DND-41 (cell line): ENCODE measurements around the gene ADGRG6.

Experiments used
- ATAC-seq: fragments of 200-7000 bp; cut with Tn5 transposase; 3 replicates; pipeline ENCODE4 v1.9.1; 2021; ENCODE audit warnings: low read depth; ENCODE audit not compliant: insufficient read depth
- DNase-seq: peaks from one replicate; pipeline ENCODE4 v3.0.0-alpha.2; 2020
- H2AFZ ChIP-seq: 2 replicates; pipeline ENCODE4 v1.6.0; 2012; ENCODE audit warnings: low read depth, low read length
- H3K27ac ChIP-seq: 2 replicates; pipeline ENCODE4 v1.5.1; 2012; ENCODE audit warnings: low read length, inconsistent platforms
- H3K27me3 ChIP-seq: fragments of 200-600 bp; sonication (generic); 2 replicates; pipeline ENCODE4 v1.6.0; 2012; ENCODE audit warnings: low read length, mild to moderate bottlenecking, inconsistent platforms; ENCODE audit not compliant: insufficient read depth, poor library complexity
- H3K36me3 ChIP-seq: 2 replicates; pipeline ENCODE4 v1.5.1; 2012; ENCODE audit warnings: low read length, inconsistent platforms; ENCODE audit not compliant: insufficient read depth
- H3K4me1 ChIP-seq: 2 replicates; pipeline ENCODE4 v1.5.1; 2012; ENCODE audit warnings: mild to moderate bottlenecking, low read length; ENCODE audit not compliant: insufficient read depth
- H3K4me2 ChIP-seq: 2 replicates; pipeline ENCODE4 v1.6.0; 2012; ENCODE audit warnings: mild to moderate bottlenecking, moderate library complexity, low read length, inconsistent platforms; ENCODE audit not compliant: insufficient read depth
- H3K4me3 ChIP-seq, 2 experiments: fragments of 200-600 bp in 1 of 2; shearing (Covaris generic) in 1 of 2; 2 replicates each; pipeline ENCODE4 v1.5.1; 2012 to 2016; ENCODE audit warnings: inconsistent platforms in 2 of 2, low read length in 2 of 2, mild to moderate bottlenecking in 2 of 2, low read depth in 1 of 2, moderate library complexity in 1 of 2
- H3K79me2 ChIP-seq: 2 replicates; pipeline ENCODE4 v1.6.0; 2012; ENCODE audit warnings: low read length, inconsistent platforms; ENCODE audit not compliant: insufficient read depth
- H3K9ac ChIP-seq: 2 replicates; pipeline ENCODE4 v1.6.0; 2012; ENCODE audit warnings: low read depth, mild to moderate bottlenecking, inconsistent platforms, low read length, moderate library complexity
- H3K9me3 ChIP-seq: 2 replicates; pipeline ENCODE4 v1.5.1; 2012; ENCODE audit warnings: low read length, moderate library complexity, mild to moderate bottlenecking, inconsistent platforms; ENCODE audit not compliant: insufficient read depth, severe bottlenecking
- H4K20me1 ChIP-seq: 2 replicates; pipeline ENCODE4 v1.6.0; 2012; ENCODE audit warnings: low read length; ENCODE audit not compliant: insufficient read depth
- EZH2 ChIP-seq: IDR thresholded peaks from 3 replicates; pipeline ENCODE4 v1.6.1; 2012; ENCODE audit warnings: borderline replicate concordance, low read depth, mild to moderate bottlenecking, moderate library complexity, low read length, inconsistent platforms; ENCODE audit not compliant: severe bottlenecking
- TF ChIP-seq, protein P1 (sequence below): IDR thresholded peaks from 2 replicates; pipeline ENCODE4 v1.5.1; 2012; ENCODE audit warnings: borderline replicate concordance, low read length, moderate library complexity, mild to moderate bottlenecking; ENCODE audit not compliant: poor library complexity, severe bottlenecking; ENCODE audit errors: extremely low read depth

ADGRG6 gene

DNA sequence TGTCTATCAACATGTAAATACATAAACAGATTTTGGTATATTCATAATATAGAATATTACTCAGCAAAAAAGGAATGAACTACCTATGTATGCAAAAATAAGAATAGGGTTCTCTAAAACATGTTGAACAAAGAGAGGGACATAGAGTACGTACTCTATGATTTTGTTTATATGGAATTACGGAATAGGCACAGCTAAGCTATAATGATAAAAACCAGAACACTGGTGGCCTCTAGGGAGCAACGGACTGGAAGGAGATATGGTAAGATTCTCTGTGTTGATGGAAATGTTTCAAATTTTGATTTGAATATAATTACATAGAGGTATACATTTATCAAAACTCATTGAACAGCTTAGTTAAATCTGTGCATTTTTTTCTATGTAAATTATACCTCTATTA, 19.6 kb downstream of the ADGRG6 start:
- no peak for DNase-seq
- Histone ChIP-seq H3K9ac (no peak overlapping the region), H3K4me2 (no peak overlapping the region), H3K27ac (no peak overlapping the region), H3K27me3 (peaks cover 3% of the 10 kb centered on the region), H3K79me2 (no peaks in the 10 kb centered on the region), H3K4me3 (no peak overlapping the region), H3K9me3 (no peaks in the 10 kb centered on the region), H2AFZ (no peak overlapping the region), H3K36me3 (no peaks in the 10 kb centered on the region), H4K20me1 (no peaks in the 10 kb centered on the region), H3K4me1 (no peaks in the 10 kb centered on the region)
- no peak for TF ChIP-seq EZH2
- TF ChIP-seq, protein P1, sequence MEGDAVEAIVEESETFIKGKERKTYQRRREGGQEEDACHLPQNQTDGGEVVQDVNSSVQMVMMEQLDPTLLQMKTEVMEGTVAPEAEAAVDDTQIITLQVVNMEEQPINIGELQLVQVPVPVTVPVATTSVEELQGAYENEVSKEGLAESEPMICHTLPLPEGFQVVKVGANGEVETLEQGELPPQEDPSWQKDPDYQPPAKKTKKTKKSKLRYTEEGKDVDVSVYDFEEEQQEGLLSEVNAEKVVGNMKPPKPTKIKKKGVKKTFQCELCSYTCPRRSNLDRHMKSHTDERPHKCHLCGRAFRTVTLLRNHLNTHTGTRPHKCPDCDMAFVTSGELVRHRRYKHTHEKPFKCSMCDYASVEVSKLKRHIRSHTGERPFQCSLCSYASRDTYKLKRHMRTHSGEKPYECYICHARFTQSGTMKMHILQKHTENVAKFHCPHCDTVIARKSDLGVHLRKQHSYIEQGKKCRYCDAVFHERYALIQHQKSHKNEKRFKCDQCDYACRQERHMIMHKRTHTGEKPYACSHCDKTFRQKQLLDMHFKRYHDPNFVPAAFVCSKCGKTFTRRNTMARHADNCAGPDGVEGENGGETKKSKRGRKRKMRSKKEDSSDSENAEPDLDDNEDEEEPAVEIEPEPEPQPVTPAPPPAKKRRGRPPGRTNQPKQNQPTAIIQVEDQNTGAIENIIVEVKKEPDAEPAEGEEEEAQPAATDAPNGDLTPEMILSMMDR = no peak
- no peak for ATAC-seq

DNA sequence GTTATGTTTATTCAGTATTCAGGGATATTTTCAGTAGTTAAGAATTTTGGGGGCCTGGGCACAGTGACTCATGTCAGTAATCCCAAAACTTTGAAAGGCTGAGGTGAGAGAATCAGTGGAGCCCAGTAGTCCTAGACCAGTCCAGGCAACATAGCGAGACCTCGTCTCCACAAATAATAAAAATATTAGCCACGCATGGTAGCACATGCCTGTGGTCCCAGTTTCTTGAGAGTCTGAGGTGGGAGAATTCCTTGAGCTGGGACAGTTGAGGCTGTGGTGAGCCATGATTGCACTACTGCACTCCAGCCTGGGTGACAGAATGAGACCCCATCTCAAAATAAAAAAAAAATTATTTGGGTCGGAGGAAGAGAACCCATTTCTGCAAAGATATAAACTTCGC, 20.3 kb downstream of the ADGRG6 start:
- Histone ChIP-seq H3K9me3 (no peaks in the 10 kb centered on the region), H3K4me2 (no peak overlapping the region), H3K4me1 (no peaks in the 10 kb centered on the region), H3K4me3 (no peak overlapping the region), H3K79me2 (no peaks in the 10 kb centered on the region), H3K27ac (no peak overlapping the region), H4K20me1 (no peaks in the 10 kb centered on the region), H2AFZ (no peak overlapping the region), H3K9ac (no peak overlapping the region), H3K27me3 (peaks cover 3% of the 10 kb centered on the region), H3K36me3 (no peaks in the 10 kb centered on the region)
- ATAC-seq (no peak), DNase-seq (no peak)
- no peak for TF ChIP-seq EZH2
- TF ChIP-seq, protein P1 = no peak

DNA sequence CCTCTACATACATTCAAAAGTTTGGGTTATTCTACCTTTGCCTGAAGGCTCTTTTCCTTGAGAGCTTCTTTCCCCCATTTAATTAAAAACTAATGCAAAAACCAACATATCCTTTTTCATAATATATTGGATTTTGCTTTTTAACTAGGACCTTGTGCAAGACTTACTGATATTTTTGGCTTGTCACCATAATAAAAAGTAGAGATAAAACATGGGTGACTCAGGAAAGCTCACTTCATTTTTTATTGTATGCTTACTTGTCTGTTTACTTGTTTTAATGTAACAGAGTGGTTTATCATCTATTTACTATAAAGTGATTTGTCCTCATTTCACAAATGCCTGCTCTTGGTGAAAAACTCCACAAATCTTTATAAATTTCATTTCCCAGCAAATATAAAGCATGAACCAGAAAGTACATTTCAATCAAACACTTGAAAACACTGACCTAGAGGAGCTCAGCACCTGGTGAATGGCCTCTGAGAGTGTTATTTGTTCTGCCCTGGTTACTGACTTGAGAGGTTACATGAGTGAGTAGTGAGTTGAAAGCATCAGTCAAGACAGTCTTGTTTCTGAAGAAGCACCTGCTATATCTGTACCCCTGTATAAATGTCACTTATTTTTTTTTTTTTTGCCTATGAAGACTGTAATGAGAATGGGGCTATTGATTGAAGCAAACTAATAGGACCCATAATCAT, 20.8 kb downstream of the ADGRG6 start:
- H3K4me1 ChIP-seq = no peaks in the 10 kb centered on the region
- H4K20me1 ChIP-seq = no peaks in the 10 kb centered on the region
- H3K9me3 ChIP-seq = no peaks in the 10 kb centered on the region
- no peak overlapping the region for H3K4me3 ChIP-seq
- peaks cover 3% of the 10 kb centered on the region for H3K27me3 ChIP-seq
- H3K79me2 ChIP-seq = no peaks in the 10 kb centered on the region
- H3K27ac ChIP-seq = no peak overlapping the region
- ATAC-seq = no peak
- H2AFZ ChIP-seq = no peak overlapping the region
- DNase-seq = no peak
- H3K36me3 ChIP-seq = no peaks in the 10 kb centered on the region
- no peak overlapping the region for H3K9ac ChIP-seq
- no peak for TF ChIP-seq EZH2
- TF ChIP-seq, protein P1 = no peak
- H3K4me2 ChIP-seq = no peak overlapping the region

DNA sequence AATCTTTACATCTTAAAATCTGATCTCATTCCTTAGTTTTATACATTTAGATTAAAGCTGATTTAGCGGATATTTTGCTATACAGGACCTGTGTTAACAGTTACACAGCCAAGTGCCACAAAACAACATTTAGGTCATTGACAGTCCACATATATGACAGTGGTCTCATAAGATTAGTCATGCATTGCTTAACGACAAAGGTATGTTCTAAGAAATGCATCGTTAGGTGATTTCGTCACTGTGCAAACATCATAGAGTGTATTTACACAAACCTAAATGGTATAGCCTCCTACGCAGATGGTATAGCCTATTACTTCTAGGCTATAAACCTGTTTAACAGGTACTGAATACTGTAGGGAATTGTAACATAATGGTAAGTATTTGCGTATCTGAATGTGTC, 21.6 kb downstream of the ADGRG6 start:
- H2AFZ ChIP-seq = no peak overlapping the region
- no peak for ATAC-seq
- no peaks in the 10 kb centered on the region for H3K36me3 ChIP-seq
- H3K4me1 ChIP-seq = no peaks in the 10 kb centered on the region
- no peak for DNase-seq
- H3K4me3 ChIP-seq = no peak overlapping the region
- no peaks in the 10 kb centered on the region for H3K79me2 ChIP-seq
- TF ChIP-seq EZH2 = no peak
- TF ChIP-seq, protein P1 = no peak
- no peaks in the 10 kb centered on the region for H4K20me1 ChIP-seq
- no peaks in the 10 kb centered on the region for H3K9me3 ChIP-seq
- no peak overlapping the region for H3K4me2 ChIP-seq
- H3K27me3 ChIP-seq = peaks cover 3% of the 10 kb centered on the region
- H3K9ac ChIP-seq = no peak overlapping the region
- H3K27ac ChIP-seq = no peak overlapping the region
